Measurements from ENCODE around the gene PATE2. TPM values are rescaled to one million over a fixed set of nuclear protein-coding genes. Genes with fewer than 3 reads are reported as not detected.

The PATE2 gene
- total and polyA plus RNA-seq, 2 of the 13 experiments (the other 11 are each of a cell fraction or from before 2014, with no cell fraction given), result not detected

- CTCF ChIA-PET (ENCODE audit: low intra/inter-chr PET ratio, low total read pairs), result no interaction called here
- H3K36me3 ChIP-seq (replicated peaks in 1 of 2; ENCODE audit: control insufficient read depth in 1 of 2, insufficient read depth in 2 of 2, low read length in 2 of 2), result no peaks in the 10 kb centered on the region
- no peaks in the 10 kb centered on the region for H3K79me2 ChIP-seq (ENCODE audit: insufficient read depth, low read length)
- DNase-seq (ENCODE audit: low spot score) (no peak), ATAC-seq (no peak), FAIRE-seq (no peak)
- H3K9me3 ChIP-seq (ENCODE audit: low read length), result no peaks in the 10 kb centered on the region
- WGBS (ENCODE audit: low lambda C conversion rate), result 49% methylated on average over 4 of the region's 4 CpGs
- intact Hi-C loops (cut with micrococcal nuclease; ENCODE audit: unreplicated experiment), result no loop called here
- no peak overlapping the region for H3K4me3 ChIP-seq (replicated peaks in 1 of 3; ENCODE audit: insufficient read depth in 1 of 3, low read depth in 2 of 3, low read length in 3 of 3)
- H4K20me1 ChIP-seq (ENCODE audit: insufficient read depth, low read length), result no peaks in the 10 kb centered on the region
- H2AFZ ChIP-seq (ENCODE audit: low read length), result no peak overlapping the region
- in situ Hi-C loops (cut with HindIII; ENCODE audit: extremely low pct_ligation_motif_present, low pct_unique_long_range_greater_than_20kb), result no loop called here
- H3K4me1 ChIP-seq (ENCODE audit: insufficient read depth, low read length), result no peaks in the 10 kb centered on the region
- TF ChIP-seq HNF1A (IDR thresholded peaks at IDR 0.05; ENCODE audit: low read depth) (no peak), HNF1A (CRISPR knock-in tag; IDR thresholded peaks at IDR 0.05; ENCODE audit: borderline replicate concordance) (no peak), ZNF576 (CRISPR knock-in tag; IDR thresholded peaks at IDR 0.05) (no peak), PHF20 (CRISPR knock-in tag; IDR thresholded peaks at IDR 0.05) (no peak), BATF2 (CRISPR knock-in tag; IDR thresholded peaks at IDR 0.05) (no peak), NFE2L2 (IDR thresholded peaks at IDR 0.05; ENCODE audit: low read length) (peak; percentile 40; the same call in 1 of the 2 replicates), PBX3 (CRISPR knock-in tag; IDR thresholded peaks at IDR 0.05; ENCODE audit: borderline replicate concordance) (no peak)
- no peak overlapping the region for H3K27ac ChIP-seq (ENCODE audit: extremely low read length, insufficient read depth, low read length)
- no peak overlapping the region for H3K4me2 ChIP-seq (ENCODE audit: low read depth, low read length)
- POLR2A ChIA-PET, result no interaction called here
- no peaks in the 10 kb centered on the region for H3K27me3 ChIP-seq (ENCODE audit: control insufficient read depth in 1 of 2, insufficient read depth in 2 of 2, low read length in 2 of 2)
- BruUV-seq (replicated peaks), result no TSS peak
- H3K9ac ChIP-seq (ENCODE audit: insufficient read depth, low read depth, low read length), result no peak overlapping the region
Measured at GRCh38 chr11:125790825-125791224, 12.2 kb upstream of the PATE2 start.

All from HepG2 (cell line).